ENCODE data around the gene STRIT1. TPM values are rescaled to one million over a fixed set of nuclear protein-coding genes. Genes with fewer than 3 reads are reported as not detected.

The STRIT1 gene
- total RNA-seq, 1 experiment from 2014 or later: not detected

DNA sequence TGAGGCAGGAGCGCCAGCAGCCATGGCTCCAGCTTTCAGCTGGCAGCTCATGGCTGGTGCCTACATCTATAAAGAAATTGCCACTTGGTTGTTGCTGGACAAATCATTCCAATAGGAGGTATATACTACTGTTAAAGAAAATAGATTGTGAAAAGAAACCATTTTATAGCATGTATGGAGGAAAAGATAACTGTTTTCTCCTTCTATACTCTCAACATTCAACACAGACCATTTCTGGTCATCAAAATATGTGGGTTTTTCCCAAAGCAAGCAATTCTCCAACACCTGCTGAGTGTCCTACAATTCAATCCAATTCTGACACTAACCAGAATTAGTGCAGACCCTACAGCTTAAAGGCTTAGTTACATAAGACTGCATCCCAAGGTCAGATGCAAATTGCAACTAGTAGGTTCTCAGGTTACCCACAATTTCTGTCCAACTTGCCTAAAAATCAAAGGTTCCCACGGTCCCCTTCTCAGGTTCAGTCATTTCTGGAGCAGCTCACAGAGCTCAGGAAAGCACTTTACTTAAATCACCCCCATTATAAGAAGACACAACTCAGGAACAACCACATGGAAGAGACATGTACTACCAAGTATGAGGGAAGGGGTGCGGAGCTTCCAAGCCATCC lies 42.4 kb upstream of the STRIT1 start:
- no TSS peak for BruUV-seq (replicated peaks)

DNA sequence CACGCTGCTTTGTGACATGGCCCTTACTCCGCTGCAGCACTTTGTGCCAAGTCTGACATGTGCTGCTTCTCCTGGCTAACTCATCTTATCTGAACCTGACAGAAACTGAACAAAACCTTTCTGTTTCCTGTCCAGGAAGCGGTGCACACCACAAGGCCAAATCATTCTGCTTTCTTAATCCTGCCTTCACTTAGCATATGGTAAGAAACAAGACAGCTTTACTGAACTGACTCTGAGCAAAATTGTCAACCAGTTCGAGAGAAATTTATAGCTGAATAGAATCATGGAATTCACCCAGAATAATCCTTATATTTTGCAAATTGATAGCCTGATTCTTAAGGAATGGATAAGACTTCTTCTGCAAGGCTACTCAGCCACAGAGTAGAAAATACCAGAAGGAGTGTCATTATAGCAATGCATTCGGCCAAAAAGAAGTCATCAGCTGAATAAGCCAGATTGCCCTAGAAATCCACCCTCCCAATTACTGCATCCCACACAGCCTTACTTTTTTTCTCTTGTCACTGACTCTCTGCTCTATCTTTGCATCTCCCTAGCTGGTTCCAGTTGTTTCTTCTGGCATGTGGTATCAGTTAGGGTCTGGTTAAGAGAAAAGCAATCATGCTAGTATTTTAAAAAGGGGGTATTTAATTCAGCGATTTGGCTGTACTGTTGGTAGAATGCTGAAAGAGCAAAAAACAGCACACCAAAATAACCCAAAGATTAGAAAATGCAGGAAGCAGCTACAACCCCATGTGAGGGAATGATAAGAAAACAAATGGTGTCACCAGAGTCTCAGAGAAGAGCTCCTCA lies 41.6 kb upstream of the STRIT1 start:
- ATAC-seq: no peak
- no peak for DNase-seq
- H3K36me3 ChIP-seq (ENCODE audit: low read depth, low read length): no peaks in the 10 kb centered on the region
- BruUV-seq (replicated peaks): no TSS peak
- H3K27ac ChIP-seq (ENCODE audit: low read length): no peak overlapping the region
- intact Hi-C loops (cut with micrococcal nuclease): no loop called here
- H3F3A ChIP-seq (ENCODE audit: low read length, unreplicated experiment): no peaks in the 10 kb centered on the region
- no peaks in the 10 kb centered on the region for H3K79me2 ChIP-seq (ENCODE audit: low read length)
- H3K4me3 ChIP-seq (ENCODE audit: low read length): no peak overlapping the region
- CTCF ChIA-PET: no interaction called here
- POLR2A ChIA-PET (ENCODE audit: unreplicated experiment): no interaction called here
- H3K4me1 ChIP-seq (ENCODE audit: insufficient read depth, low read length): no peaks in the 10 kb centered on the region
- H3K9me3 ChIP-seq (ENCODE audit: low read length): no peaks in the 10 kb centered on the region
- no peaks in the 10 kb centered on the region for H3K9me2 ChIP-seq (replicated peaks; ENCODE audit: low read length)
- no peak overlapping the region for H2AFZ ChIP-seq (ENCODE audit: low read length)
- no peak overlapping the region for H3K9ac ChIP-seq (ENCODE audit: low read length)
- no peak overlapping the region for H3K4me2 ChIP-seq (ENCODE audit: low read length)
- no peaks in the 10 kb centered on the region for H3K27me3 ChIP-seq (ENCODE audit: low read length)
- TF ChIP-seq EZH2phosphoT487 (IDR thresholded peaks at IDR 0.05; ENCODE audit: borderline replicate concordance, low read length): no peak
- no peak for TF ChIP-seq CTCF (conservative IDR thresholded peaks at IDR 0.05; ENCODE audit: low read depth, low read length)
- TF ChIP-seq EZH2 (IDR thresholded peaks at IDR 0.05; ENCODE audit: low read length, unreplicated experiment): no peak
- H4K20me1 ChIP-seq (ENCODE audit: low read length): no peaks in the 10 kb centered on the region

More for the DNA sequence above, 42.4 kb upstream of the STRIT1 start:
- DNase-seq (no peak), ATAC-seq (no peak)
- Histone ChIP-seq H4K20me1 (ENCODE audit: low read length) (no peaks in the 10 kb centered on the region), H3F3A (ENCODE audit: low read length, unreplicated experiment) (no peaks in the 10 kb centered on the region), H3K9ac (ENCODE audit: low read length) (no peak overlapping the region), H3K4me1 (ENCODE audit: insufficient read depth, low read length) (no peaks in the 10 kb centered on the region), H3K79me2 (ENCODE audit: low read length) (no peaks in the 10 kb centered on the region), H3K27me3 (ENCODE audit: low read length) (no peaks in the 10 kb centered on the region), H3K9me3 (ENCODE audit: low read length) (no peaks in the 10 kb centered on the region), H2AFZ (ENCODE audit: low read length) (no peak overlapping the region), H3K27ac (ENCODE audit: low read length) (no peak overlapping the region), H3K4me3 (ENCODE audit: low read length) (no peak overlapping the region), H3K9me2 (replicated peaks; ENCODE audit: low read length) (no peaks in the 10 kb centered on the region), H3K36me3 (ENCODE audit: low read depth, low read length) (no peaks in the 10 kb centered on the region), H3K4me2 (ENCODE audit: low read length) (no peak overlapping the region)
- intact Hi-C loops (cut with micrococcal nuclease): no loop called here
- TF ChIP-seq CTCF (conservative IDR thresholded peaks at IDR 0.05; ENCODE audit: low read depth, low read length) (no peak), EZH2 (IDR thresholded peaks at IDR 0.05; ENCODE audit: low read length, unreplicated experiment) (no peak), EZH2phosphoT487 (IDR thresholded peaks at IDR 0.05; ENCODE audit: borderline replicate concordance, low read length) (no peak)
- ChIA-PET POLR2A (ENCODE audit: unreplicated experiment) (no interaction called here), CTCF (no interaction called here)
